ENCODE data around the gene SCEL. TPM values are rescaled to one million over a fixed set of nuclear protein-coding genes. Genes with fewer than 3 reads are reported as not detected.

SCEL gene
- total and polyA plus RNA-seq, 2 experiments from 2014 or later = not detected

DNA sequence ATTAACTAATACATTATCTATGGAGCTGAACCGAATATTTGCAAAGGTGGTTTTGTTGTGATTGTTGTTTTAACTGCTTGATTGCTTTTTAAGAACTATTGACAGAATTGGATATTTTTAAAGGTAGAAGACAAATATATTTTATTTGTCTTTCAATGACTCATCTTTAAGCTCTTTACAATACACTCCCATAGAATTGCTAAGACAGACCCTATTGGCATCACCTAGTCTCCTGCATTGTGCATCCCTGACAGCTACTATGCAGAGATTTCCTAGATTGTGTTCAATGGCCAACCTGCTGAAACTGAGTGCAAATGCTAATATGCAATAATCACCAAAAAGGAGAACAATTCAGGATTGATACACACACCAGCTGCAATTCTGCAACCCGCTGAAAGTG, 19.7 kb upstream of the SCEL start:
- Mint-ChIP-seq H3K27ac (no peak overlapping the region), H3K4me1 (no peaks in the 10 kb centered on the region), H3K36me3 (ENCODE audit: low read depth) (no peaks in the 10 kb centered on the region), H3K9me3 (no peaks in the 10 kb centered on the region), H3K27me3 (ENCODE audit: insufficient read depth, low read depth, poor library complexity) (no peaks in the 10 kb centered on the region), H3K4me3 (no peak overlapping the region)
- H4K20me1 ChIP-seq (replicated peaks; ENCODE audit: insufficient read depth) = no peaks in the 10 kb centered on the region
- H3K79me2 ChIP-seq (replicated peaks; ENCODE audit: insufficient read depth) = no peaks in the 10 kb centered on the region
- no peak overlapping the region for H3K4me2 ChIP-seq
- H3K27ac ChIP-seq (ENCODE audit: low read depth) = no peak overlapping the region
- ATAC-seq (no peak), DNase-seq (ENCODE audit: low spot score) (no peak)
- H2AFZ ChIP-seq = peak overlapping the region; percentile 67; the same call in 1 of the 2 replicates
- TF ChIP-seq, protein P1, sequence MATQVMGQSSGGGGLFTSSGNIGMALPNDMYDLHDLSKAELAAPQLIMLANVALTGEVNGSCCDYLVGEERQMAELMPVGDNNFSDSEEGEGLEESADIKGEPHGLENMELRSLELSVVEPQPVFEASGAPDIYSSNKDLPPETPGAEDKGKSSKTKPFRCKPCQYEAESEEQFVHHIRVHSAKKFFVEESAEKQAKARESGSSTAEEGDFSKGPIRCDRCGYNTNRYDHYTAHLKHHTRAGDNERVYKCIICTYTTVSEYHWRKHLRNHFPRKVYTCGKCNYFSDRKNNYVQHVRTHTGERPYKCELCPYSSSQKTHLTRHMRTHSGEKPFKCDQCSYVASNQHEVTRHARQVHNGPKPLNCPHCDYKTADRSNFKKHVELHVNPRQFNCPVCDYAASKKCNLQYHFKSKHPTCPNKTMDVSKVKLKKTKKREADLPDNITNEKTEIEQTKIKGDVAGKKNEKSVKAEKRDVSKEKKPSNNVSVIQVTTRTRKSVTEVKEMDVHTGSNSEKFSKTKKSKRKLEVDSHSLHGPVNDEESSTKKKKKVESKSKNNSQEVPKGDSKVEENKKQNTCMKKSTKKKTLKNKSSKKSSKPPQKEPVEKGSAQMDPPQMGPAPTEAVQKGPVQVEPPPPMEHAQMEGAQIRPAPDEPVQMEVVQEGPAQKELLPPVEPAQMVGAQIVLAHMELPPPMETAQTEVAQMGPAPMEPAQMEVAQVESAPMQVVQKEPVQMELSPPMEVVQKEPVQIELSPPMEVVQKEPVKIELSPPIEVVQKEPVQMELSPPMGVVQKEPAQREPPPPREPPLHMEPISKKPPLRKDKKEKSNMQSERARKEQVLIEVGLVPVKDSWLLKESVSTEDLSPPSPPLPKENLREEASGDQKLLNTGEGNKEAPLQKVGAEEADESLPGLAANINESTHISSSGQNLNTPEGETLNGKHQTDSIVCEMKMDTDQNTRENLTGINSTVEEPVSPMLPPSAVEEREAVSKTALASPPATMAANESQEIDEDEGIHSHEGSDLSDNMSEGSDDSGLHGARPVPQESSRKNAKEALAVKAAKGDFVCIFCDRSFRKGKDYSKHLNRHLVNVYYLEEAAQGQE (IDR thresholded peaks at IDR 0.05; ENCODE audit: unreplicated experiment) = no peak
- TF ChIP-seq JUNB (IDR thresholded peaks at IDR 0.05; ENCODE audit: unreplicated experiment) (no peak), EZH2 (IDR thresholded peaks at IDR 0.05; ENCODE audit: low read depth, unreplicated experiment) (no peak), STAT1 (IDR thresholded peaks at IDR 0.05; ENCODE audit: unreplicated experiment) (no peak), CREB1 (CRISPR knock-in tag; IDR thresholded peaks at IDR 0.05; ENCODE audit: low read depth) (no peak)
- TF ChIP-seq, protein P2, sequence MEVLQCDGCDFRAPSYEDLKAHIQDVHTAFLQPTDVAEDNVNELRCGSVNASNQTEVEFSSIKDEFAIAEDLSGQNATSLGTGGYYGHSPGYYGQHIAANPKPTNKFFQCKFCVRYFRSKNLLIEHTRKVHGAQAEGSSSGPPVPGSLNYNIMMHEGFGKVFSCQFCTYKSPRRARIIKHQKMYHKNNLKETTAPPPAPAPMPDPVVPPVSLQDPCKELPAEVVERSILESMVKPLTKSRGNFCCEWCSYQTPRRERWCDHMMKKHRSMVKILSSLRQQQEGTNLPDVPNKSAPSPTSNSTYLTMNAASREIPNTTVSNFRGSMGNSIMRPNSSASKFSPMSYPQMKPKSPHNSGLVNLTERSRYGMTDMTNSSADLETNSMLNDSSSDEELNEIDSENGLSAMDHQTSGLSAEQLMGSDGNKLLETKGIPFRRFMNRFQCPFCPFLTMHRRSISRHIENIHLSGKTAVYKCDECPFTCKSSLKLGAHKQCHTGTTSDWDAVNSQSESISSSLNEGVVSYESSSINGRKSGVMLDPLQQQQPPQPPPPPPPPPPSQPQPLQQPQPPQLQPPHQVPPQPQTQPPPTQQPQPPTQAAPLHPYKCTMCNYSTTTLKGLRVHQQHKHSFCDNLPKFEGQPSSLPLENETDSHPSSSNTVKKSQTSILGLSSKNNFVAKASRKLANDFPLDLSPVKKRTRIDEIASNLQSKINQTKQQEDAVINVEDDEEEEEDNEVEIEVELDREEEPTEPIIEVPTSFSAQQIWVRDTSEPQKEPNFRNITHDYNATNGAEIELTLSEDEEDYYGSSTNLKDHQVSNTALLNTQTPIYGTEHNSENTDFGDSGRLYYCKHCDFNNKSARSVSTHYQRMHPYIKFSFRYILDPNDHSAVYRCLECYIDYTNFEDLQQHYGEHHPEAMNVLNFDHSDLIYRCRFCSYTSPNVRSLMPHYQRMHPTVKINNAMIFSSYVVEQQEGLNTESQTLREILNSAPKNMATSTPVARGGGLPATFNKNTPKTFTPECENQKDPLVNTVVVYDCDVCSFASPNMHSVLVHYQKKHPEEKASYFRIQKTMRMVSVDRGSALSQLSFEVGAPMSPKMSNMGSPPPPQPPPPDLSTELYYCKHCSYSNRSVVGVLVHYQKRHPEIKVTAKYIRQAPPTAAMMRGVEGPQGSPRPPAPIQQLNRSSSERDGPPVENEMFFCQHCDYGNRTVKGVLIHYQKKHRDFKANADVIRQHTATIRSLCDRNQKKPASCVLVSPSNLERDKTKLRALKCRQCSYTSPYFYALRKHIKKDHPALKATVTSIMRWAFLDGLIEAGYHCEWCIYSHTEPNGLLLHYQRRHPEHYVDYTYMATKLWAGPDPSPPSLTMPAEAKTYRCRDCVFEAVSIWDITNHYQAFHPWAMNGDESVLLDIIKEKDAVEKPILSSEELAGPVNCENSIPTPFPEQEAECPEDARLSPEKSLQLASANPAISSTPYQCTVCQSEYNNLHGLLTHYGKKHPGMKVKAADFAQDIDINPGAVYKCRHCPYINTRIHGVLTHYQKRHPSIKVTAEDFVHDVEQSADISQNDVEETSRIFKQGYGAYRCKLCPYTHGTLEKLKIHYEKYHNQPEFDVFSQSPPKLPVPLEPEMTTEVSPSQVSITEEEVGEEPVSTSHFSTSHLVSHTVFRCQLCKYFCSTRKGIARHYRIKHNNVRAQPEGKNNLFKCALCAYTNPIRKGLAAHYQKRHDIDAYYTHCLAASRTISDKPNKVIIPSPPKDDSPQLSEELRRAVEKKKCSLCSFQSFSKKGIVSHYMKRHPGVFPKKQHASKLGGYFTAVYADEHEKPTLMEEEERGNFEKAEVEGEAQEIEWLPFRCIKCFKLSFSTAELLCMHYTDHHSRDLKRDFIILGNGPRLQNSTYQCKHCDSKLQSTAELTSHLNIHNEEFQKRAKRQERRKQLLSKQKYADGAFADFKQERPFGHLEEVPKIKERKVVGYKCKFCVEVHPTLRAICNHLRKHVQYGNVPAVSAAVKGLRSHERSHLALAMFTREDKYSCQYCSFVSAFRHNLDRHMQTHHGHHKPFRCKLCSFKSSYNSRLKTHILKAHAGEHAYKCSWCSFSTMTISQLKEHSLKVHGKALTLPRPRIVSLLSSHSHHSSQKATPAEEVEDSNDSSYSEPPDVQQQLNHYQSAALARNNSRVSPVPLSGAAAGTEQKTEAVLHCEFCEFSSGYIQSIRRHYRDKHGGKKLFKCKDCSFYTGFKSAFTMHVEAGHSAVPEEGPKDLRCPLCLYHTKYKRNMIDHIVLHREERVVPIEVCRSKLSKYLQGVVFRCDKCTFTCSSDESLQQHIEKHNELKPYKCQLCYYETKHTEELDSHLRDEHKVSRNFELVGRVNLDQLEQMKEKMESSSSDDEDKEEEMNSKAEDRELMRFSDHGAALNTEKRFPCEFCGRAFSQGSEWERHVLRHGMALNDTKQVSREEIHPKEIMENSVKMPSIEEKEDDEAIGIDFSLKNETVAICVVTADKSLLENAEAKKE (CRISPR knock-in tag; IDR thresholded peaks at IDR 0.05) = no peak
- no peaks in the 10 kb centered on the region for H3K4me1 ChIP-seq (ENCODE audit: insufficient read depth)
- H3F3A ChIP-seq (replicated peaks; ENCODE audit: low read depth) = no peaks in the 10 kb centered on the region
- no peaks in the 10 kb centered on the region for H3K9me2 ChIP-seq (ENCODE audit: insufficient read depth)
- no peak overlapping the region for H3K4me3 ChIP-seq
- no peaks in the 10 kb centered on the region for H3K27me3 ChIP-seq (ENCODE audit: insufficient read depth)
- H3K36me3 ChIP-seq (ENCODE audit: insufficient read depth) = no peaks in the 10 kb centered on the region
